Stimulated activated naive CD8-positive, alpha-beta T cell treated with anti-CD3 and anti-CD28 coated beads, Interleukin-15, Interleukin-2, amounts not matched to agents 100 ng/mL and 50 ng/mL, for 24 hours (primary cell): ENCODE results near the gene MSI2.

Source experiments
- H3K27ac Mint-ChIP-seq: one replicate; pipeline ENCODE4 v1.8.0; 2021; ENCODE audit warnings: mild to moderate bottlenecking, mixed read lengths
- H3K27me3 Mint-ChIP-seq: one replicate; pipeline ENCODE4 v1.8.0; 2021; ENCODE audit warnings: mixed read lengths
- H3K36me3 Mint-ChIP-seq: one replicate; pipeline ENCODE4 v1.8.0; 2021; ENCODE audit warnings: low read depth, mixed read lengths
- H3K4me1 Mint-ChIP-seq: one replicate; pipeline ENCODE4 v1.8.0; 2021; ENCODE audit warnings: low read depth, mixed read lengths
- H3K4me3 Mint-ChIP-seq: one replicate; pipeline ENCODE4 v1.8.0; 2021; ENCODE audit warnings: mild to moderate bottlenecking, mixed read lengths
- H3K9me3 Mint-ChIP-seq: one replicate; pipeline ENCODE4 v1.8.0; 2021; ENCODE audit warnings: mixed read lengths

MSI2 gene

GRCh38 chr17:57670769-57671569 lies 414.6 kb downstream of the MSI2 start:
- no peak overlapping the region for H3K4me3 Mint-ChIP-seq
- no peaks in the 10 kb centered on the region for H3K9me3 Mint-ChIP-seq
- peaks cover 15% of the 10 kb centered on the region for H3K36me3 Mint-ChIP-seq
- H3K27ac Mint-ChIP-seq: peak overlapping the region; percentile 51
- peaks cover 41% of the 10 kb centered on the region for H3K4me1 Mint-ChIP-seq
- no peaks in the 10 kb centered on the region for H3K27me3 Mint-ChIP-seq

- Mint-ChIP-seq H3K9me3 (no peaks in the 10 kb centered on the region), H3K4me3 (no peak overlapping the region), H3K4me1 (peaks cover 39% of the 10 kb centered on the region), H3K36me3 (peaks cover 19% of the 10 kb centered on the region), H3K27me3 (no peaks in the 10 kb centered on the region), H3K27ac (peak overlapping the region; percentile 77)
Measured at GRCh38 chr17:57671667-57672632, 415.6 kb downstream of the MSI2 start.

GRCh38 chr17:57672971-57673370 lies 416.6 kb downstream of the MSI2 start:
- Mint-ChIP-seq H3K27ac (no peak overlapping the region), H3K36me3 (peaks cover 19% of the 10 kb centered on the region), H3K4me3 (no peak overlapping the region), H3K4me1 (peaks cover 39% of the 10 kb centered on the region), H3K27me3 (no peaks in the 10 kb centered on the region), H3K9me3 (no peaks in the 10 kb centered on the region)

GRCh38 chr17:57674894-57675293 lies 418.6 kb downstream of the MSI2 start:
- Mint-ChIP-seq H3K4me3 (no peak overlapping the region), H3K4me1 (peaks cover 32% of the 10 kb centered on the region), H3K27me3 (no peaks in the 10 kb centered on the region), H3K9me3 (no peaks in the 10 kb centered on the region), H3K27ac (no peak overlapping the region), H3K36me3 (peaks cover 11% of the 10 kb centered on the region)

- Mint-ChIP-seq H3K27me3 (no peaks in the 10 kb centered on the region), H3K36me3 (peaks cover 11% of the 10 kb centered on the region), H3K27ac (no peak overlapping the region), H3K4me3 (no peak overlapping the region), H3K4me1 (peaks cover 25% of the 10 kb centered on the region), H3K9me3 (no peaks in the 10 kb centered on the region)
Measured at GRCh38 chr17:57675427-57676387, 419.4 kb downstream of the MSI2 start.

- Mint-ChIP-seq H3K4me3 (no peak overlapping the region), H3K4me1 (peaks cover 17% of the 10 kb centered on the region), H3K9me3 (no peaks in the 10 kb centered on the region), H3K27ac (no peak overlapping the region), H3K36me3 (peaks cover 11% of the 10 kb centered on the region), H3K27me3 (no peaks in the 10 kb centered on the region)
Measured at GRCh38 chr17:57676543-57676942, 420.2 kb downstream of the MSI2 start.

- peaks cover 16% of the 10 kb centered on the region for H3K36me3 Mint-ChIP-seq
- no peak overlapping the region for H3K4me3 Mint-ChIP-seq
- H3K4me1 Mint-ChIP-seq: peaks cover 9% of the 10 kb centered on the region
- no peaks in the 10 kb centered on the region for H3K9me3 Mint-ChIP-seq
- no peak overlapping the region for H3K27ac Mint-ChIP-seq
- no peaks in the 10 kb centered on the region for H3K27me3 Mint-ChIP-seq
Measured at GRCh38 chr17:57677301-57677700, 421.0 kb downstream of the MSI2 start.

GRCh38 chr17:57677858-57678257 lies 421.5 kb downstream of the MSI2 start:
- no peaks in the 10 kb centered on the region for H3K9me3 Mint-ChIP-seq
- H3K27me3 Mint-ChIP-seq: no peaks in the 10 kb centered on the region
- H3K36me3 Mint-ChIP-seq: peaks cover 16% of the 10 kb centered on the region

GRCh38 chr17:57678393-57678792 lies 422.1 kb downstream of the MSI2 start:
- no peaks in the 10 kb centered on the region for H3K4me1 Mint-ChIP-seq
- H3K36me3 Mint-ChIP-seq: peaks cover 21% of the 10 kb centered on the region
- H3K27me3 Mint-ChIP-seq: no peaks in the 10 kb centered on the region
- H3K9me3 Mint-ChIP-seq: no peaks in the 10 kb centered on the region
- H3K4me3 Mint-ChIP-seq: no peak overlapping the region
- no peak overlapping the region for H3K27ac Mint-ChIP-seq

More at GRCh38 chr17:57677858-57678257, 421.5 kb downstream of the MSI2 start:
- no peak overlapping the region for H3K4me3 Mint-ChIP-seq
- no peak overlapping the region for H3K27ac Mint-ChIP-seq
- H3K4me1 Mint-ChIP-seq: peaks cover 3% of the 10 kb centered on the region

GRCh38 chr17:57679356-57679755 lies 423.0 kb downstream of the MSI2 start:
- Mint-ChIP-seq H3K4me3 (no peak overlapping the region), H3K36me3 (peaks cover 25% of the 10 kb centered on the region), H3K9me3 (no peaks in the 10 kb centered on the region), H3K27ac (no peak overlapping the region), H3K4me1 (no peaks in the 10 kb centered on the region), H3K27me3 (no peaks in the 10 kb centered on the region)

GRCh38 chr17:57679906-57680695 lies 423.8 kb downstream of the MSI2 start:
- Mint-ChIP-seq H3K36me3 (peaks cover 24% of the 10 kb centered on the region), H3K9me3 (no peaks in the 10 kb centered on the region), H3K27ac (no peak overlapping the region), H3K4me1 (no peaks in the 10 kb centered on the region), H3K27me3 (no peaks in the 10 kb centered on the region), H3K4me3 (no peak overlapping the region)

- H3K9me3 Mint-ChIP-seq: no peaks in the 10 kb centered on the region
- H3K27me3 Mint-ChIP-seq: no peaks in the 10 kb centered on the region
- H3K4me1 Mint-ChIP-seq: no peaks in the 10 kb centered on the region
- H3K27ac Mint-ChIP-seq: no peak overlapping the region
- H3K36me3 Mint-ChIP-seq: peaks cover 13% of the 10 kb centered on the region
- H3K4me3 Mint-ChIP-seq: no peak overlapping the region
Measured at GRCh38 chr17:57682701-57683100, 426.4 kb downstream of the MSI2 start.

GRCh38 chr17:57684711-57685498 lies 428.6 kb downstream of the MSI2 start:
- Mint-ChIP-seq H3K4me3 (no peak overlapping the region), H3K27me3 (no peaks in the 10 kb centered on the region), H3K9me3 (no peaks in the 10 kb centered on the region), H3K27ac (no peak overlapping the region), H3K36me3 (peaks cover 13% of the 10 kb centered on the region), H3K4me1 (no peaks in the 10 kb centered on the region)
